SJSA1 (cell line): ENCODE results near the gene SIX5. TPM values are rescaled to one million over a fixed set of nuclear protein-coding genes. Genes with fewer than 3 reads are reported as not detected.
"Not testable (repeated sequence)": the region's sequence is repeated elsewhere in the genome, so short reads cannot be mapped to it uniquely, and the experiment has no call there.

Source experiments
- DNase-seq, 2 experiments: peaks; one replicate each; pipeline ENCODE4 v3.0.0-alpha.2; 2015 to 2020; ENCODE audit warnings: low spot score in 2 of 2, low read depth in 1 of 2
- H3K27ac ChIP-seq: fragments of 250-450 bp; sonication (Bioruptor Pico); 2 replicates; pipeline ENCODE4 v1.5.1; 2020; ENCODE audit warnings: mild to moderate bottlenecking, moderate library complexity
- H3K27me3 ChIP-seq: fragments of 250-450 bp; sonication (Bioruptor Pico); replicated peaks from 2 replicates; pipeline ENCODE4 v1.5.1; 2020; ENCODE audit warnings: mild to moderate bottlenecking, moderate library complexity
- H3K36me3 ChIP-seq: fragments of 250-450 bp; sonication (Bioruptor Pico); 2 replicates; pipeline ENCODE4 v1.5.1; 2020; ENCODE audit warnings: mild to moderate bottlenecking
- H3K4me1 ChIP-seq: fragments of 250-450 bp; sonication (Bioruptor Pico); replicated peaks from 2 replicates; pipeline ENCODE4 v1.6.1; 2021; ENCODE audit warnings: mild to moderate bottlenecking
- H3K4me3 ChIP-seq: fragments of 250-450 bp; sonication (Bioruptor Pico); 2 replicates; pipeline ENCODE4 v1.5.1; 2020; ENCODE audit warnings: mild to moderate bottlenecking
- H3K9me3 ChIP-seq: fragments of 250-450 bp; sonication (Bioruptor Pico); replicated peaks from 2 replicates; pipeline ENCODE4 v1.5.1; 2020; ENCODE audit warnings: mild to moderate bottlenecking
- total RNA-seq: library from RNA; depleted of rRNA; stranded (reverse); fragments of >200 nt; shearing (Covaris generic); gene quantifications from 2 replicates; pipeline ENCODE4 v1.2.3, GENCODE V29; 2014

Gene SIX5
- total RNA-seq, 1 experiment from 2014 or later, result 9.1 TPM

- Histone ChIP-seq H3K27me3 (no peaks in the 10 kb centered on the region), H3K9me3 (0 out of 2 replicates have a peak, but pooled peaks cover 2% of the 10 kb centered on the region), H3K36me3 (peaks cover 15% of the 10 kb centered on the region), H3K4me3 (no peak overlapping the region), H3K27ac (no peak overlapping the region), H3K4me1 (peaks cover 42% of the 10 kb centered on the region)
- no peak for DNase-seq
Observed at GRCh38 chr19:45766296-45766868, 2.7 kb downstream of the SIX5 start.

DNA sequence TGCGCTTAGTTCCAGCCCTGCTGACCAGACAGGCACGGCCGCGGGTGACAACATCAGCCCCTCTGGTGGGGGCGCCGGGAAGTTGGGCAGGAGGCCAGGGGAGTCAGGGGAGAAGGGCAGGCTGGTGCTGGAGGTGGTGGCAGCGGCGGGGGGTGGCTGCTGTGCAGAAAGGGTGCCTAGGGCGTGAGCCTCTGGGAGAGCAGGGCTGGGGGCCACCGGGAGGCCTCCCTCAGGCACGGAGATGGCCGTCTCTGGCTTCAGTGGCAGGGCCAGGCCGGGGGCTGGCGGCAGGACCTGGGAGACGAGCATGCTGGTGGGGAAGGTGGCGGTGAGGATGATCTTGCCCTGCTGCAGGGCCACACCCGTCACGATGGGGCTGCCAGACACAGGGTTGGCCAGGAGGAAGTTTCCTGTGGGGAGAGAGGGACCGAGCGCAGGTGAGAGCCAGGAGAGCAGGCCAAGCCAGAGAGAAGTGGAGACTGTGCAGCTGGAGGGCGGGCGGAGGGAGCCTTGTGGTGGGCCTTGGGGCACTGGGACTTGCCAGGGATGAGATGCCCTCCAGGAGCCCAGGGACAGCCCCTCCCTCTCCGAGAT lies 3.3 kb downstream of the SIX5 start:
- Histone ChIP-seq H3K4me3 (no peak overlapping the region), H3K9me3 (0 out of 2 replicates have a peak, but pooled peaks cover 2% of the 10 kb centered on the region), H3K27me3 (no peaks in the 10 kb centered on the region), H3K27ac (no peak overlapping the region), H3K4me1 (peaks cover 39% of the 10 kb centered on the region), H3K36me3 (peaks cover 9% of the 10 kb centered on the region)
- DNase-seq, result no peak

- H3K4me1 ChIP-seq, result peaks cover 33% of the 10 kb centered on the region
Observed at GRCh38 chr19:45764945-45765701, 3.9 kb downstream of the SIX5 start.

GRCh38 chr19:45764475-45764874 lies 4.6 kb downstream of the SIX5 start:
- Histone ChIP-seq H3K9me3 (0 out of 2 replicates have a peak, but pooled peaks cover 2% of the 10 kb centered on the region), H3K36me3 (peaks cover 8% of the 10 kb centered on the region; the same call in 1 of the 2 replicates), H3K27ac (no peak overlapping the region), H3K27me3 (no peaks in the 10 kb centered on the region), H3K4me3 (no peak overlapping the region), H3K4me1 (peaks cover 29% of the 10 kb centered on the region)
- no peak for DNase-seq

More at GRCh38 chr19:45764945-45765701, 3.9 kb downstream of the SIX5 start:
- no peak overlapping the region for H3K27ac ChIP-seq
- H3K27me3 ChIP-seq, result no peaks in the 10 kb centered on the region
- DNase-seq, result no peak
- peaks cover 8% of the 10 kb centered on the region; the same call in 1 of the 2 replicates for H3K36me3 ChIP-seq
- no peak overlapping the region for H3K4me3 ChIP-seq
- 0 out of 2 replicates have a peak, but pooled peaks cover 2% of the 10 kb centered on the region for H3K9me3 ChIP-seq

DNA sequence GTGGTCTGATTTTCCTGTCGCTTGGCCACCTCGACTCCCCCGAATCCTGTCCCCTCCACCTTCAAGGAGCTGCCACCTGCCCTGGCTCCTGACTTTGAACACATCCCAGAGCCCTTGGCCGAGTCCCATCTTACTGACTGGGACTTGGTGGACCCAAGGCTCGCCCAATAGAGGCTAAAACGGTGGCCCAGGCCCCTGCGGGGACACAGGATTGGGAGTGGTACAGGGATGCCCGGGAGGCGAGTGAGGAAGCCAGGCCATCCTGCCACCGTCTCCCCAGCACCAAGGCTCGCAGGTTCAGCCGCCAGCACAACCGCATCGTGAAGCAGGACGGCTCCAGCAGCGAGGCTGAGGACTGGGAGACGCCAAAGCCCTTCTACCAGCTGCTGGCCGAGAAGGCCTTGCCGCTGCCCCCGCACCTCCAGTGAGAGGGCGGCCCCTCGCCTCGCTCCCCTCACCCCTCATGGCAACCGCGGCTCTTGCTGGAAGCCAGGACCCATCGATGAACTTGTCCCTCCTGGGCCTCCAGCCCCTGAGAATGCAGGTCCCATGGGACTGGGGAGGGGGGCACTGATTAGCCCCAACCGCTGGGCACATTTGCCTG lies 5.3 kb downstream of the SIX5 start:
- Histone ChIP-seq H3K4me3 (no peak overlapping the region), H3K4me1 (peaks cover 29% of the 10 kb centered on the region), H3K9me3 (0 out of 2 replicates have a peak, but pooled peaks cover 2% of the 10 kb centered on the region), H3K36me3 (peaks cover 8% of the 10 kb centered on the region; the same call in 1 of the 2 replicates), H3K27me3 (no peaks in the 10 kb centered on the region), H3K27ac (no peak overlapping the region)
- DNase-seq, result no peak

DNA sequence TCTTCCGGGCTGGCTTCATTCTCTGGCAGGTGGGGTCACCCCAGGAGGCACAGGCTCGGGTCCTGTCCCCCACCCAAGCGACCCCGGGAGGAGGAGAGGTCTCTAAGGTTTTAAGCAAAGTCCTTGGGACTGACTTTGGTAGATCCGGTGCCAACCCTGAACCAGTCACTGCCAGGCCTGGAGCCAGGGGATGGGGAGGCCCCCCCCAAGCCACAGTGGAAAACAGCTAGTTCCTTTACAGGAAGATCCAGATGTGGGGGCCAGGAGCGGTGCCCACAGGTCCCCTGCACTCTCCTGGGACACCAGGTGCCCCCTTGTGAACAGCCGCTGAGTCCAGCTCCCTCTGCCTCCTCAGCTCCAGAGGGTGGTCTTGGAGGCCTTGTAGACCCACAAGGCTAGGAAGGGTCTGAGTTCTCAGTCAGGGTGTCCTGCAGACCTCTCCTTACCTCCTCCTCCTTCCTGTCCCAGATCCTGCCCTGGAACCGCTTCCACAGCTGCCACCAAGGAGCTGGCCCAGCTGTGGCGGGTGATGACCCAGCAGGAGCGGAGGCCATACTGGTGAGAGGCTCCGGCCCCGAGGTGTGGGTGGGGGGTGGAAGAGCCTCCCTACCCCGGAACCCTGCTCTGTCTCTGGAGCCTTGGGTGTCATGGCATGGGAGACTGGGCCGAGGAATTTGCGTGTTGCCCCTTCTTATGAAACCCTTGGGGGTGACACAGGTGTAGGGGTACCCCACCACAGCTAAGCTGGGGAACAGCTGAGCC lies 6.0 kb downstream of the SIX5 start:
- peaks cover 26% of the 10 kb centered on the region for H3K4me1 ChIP-seq
- H3K36me3 ChIP-seq, result peaks cover 8% of the 10 kb centered on the region; the same call in 1 of the 2 replicates
- H3K4me3 ChIP-seq, result no peak overlapping the region
- H3K27me3 ChIP-seq, result no peaks in the 10 kb centered on the region
- no peak overlapping the region for H3K27ac ChIP-seq
- no peaks in the 10 kb centered on the region for H3K9me3 ChIP-seq
- DNase-seq, result no peak

DNA sequence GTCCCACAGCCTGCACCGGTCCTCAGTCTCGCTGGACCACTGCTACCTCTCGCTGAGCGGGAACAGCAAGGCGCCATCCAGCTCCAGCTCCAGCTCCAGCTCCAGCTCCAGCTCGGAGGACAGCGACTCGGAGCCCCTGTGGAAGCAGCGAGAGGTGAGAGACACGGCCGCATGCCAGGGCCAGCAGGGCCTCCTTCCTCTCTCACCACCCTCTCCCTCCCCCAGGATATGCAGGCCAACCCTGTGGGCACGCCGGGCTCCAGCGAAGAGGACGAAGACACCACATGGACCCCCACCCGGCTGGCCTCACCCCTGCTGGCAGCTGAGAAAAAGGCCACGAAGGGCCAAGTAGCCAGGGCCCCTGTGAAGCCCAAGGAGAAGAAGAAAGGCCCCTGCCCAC lies 7.3 kb downstream of the SIX5 start:
- Histone ChIP-seq H3K27ac (no peak overlapping the region), H3K4me1 (peaks cover 12% of the 10 kb centered on the region), H3K27me3 (no peaks in the 10 kb centered on the region), H3K36me3 (peaks cover 5% of the 10 kb centered on the region; the same call in 1 of the 2 replicates), H3K4me3 (no peak overlapping the region), H3K9me3 (no peaks in the 10 kb centered on the region)
- DNase-seq, result no peak

DNA sequence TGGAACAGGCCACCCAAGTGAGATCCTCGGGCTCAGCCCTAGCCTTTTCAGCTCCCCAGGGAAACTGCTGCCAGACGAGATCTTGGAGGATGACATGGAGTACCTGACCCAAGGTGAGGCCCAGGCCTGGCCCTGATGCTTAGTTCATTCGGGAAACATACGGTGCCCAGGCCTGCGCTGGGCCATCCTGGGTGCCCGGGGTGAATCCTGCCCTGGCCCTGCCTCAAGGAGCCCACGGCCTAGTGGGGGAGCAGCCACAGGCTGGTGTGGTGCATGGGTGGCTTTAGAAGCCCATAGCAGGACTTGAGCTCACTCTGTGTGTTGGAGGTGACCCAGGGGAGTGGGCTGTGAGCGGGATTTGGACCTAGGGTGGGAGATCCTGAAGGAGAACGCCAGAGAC lies 10.1 kb downstream of the SIX5 start:
- H3K27me3 ChIP-seq, result no peaks in the 10 kb centered on the region
- peaks cover under 1% of the 10 kb centered on the region; the same call in 1 of the 2 replicates for H3K4me1 ChIP-seq
- no peak overlapping the region for H3K4me3 ChIP-seq
- no peak overlapping the region for H3K27ac ChIP-seq
- H3K9me3 ChIP-seq, result no peaks in the 10 kb centered on the region
- DNase-seq, result no peak
- H3K36me3 ChIP-seq, result no peaks in the 10 kb centered on the region

GRCh38 chr19:45757695-45758094 lies 11.4 kb downstream of the SIX5 start:
- Histone ChIP-seq H3K27ac (no peak overlapping the region), H3K36me3 (no peaks in the 10 kb centered on the region), H3K27me3 (no peaks in the 10 kb centered on the region), H3K9me3 (no peaks in the 10 kb centered on the region), H3K4me1 (no peaks in the 10 kb centered on the region), H3K4me3 (no peak overlapping the region)
- no peak for DNase-seq

DNA sequence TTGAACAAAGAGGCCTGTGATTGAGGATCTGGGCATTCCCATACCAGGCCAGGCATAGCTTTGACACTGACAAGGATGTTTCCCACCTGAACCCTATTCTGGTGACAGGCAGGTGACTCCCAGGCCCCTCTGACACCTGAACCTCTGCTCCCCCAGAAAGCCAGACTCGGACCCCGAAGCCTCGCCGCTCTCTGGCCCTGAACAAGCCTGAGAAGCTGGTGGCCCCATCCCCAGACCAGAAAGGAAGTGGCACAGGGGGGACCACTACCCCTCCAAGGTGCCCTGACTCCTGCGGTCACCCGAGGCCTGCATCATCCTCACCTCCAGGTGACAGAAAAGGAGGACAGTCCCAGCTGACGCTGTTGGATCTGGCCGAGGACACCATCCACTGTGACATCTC lies 14.7 kb downstream of the SIX5 start:
- H3K4me3 ChIP-seq, result no peak overlapping the region
- H3K9me3 ChIP-seq, result no peaks in the 10 kb centered on the region
- H3K4me1 ChIP-seq, result no peaks in the 10 kb centered on the region
- DNase-seq, result no peak
- no peak overlapping the region for H3K27ac ChIP-seq
- H3K27me3 ChIP-seq, result no peaks in the 10 kb centered on the region
- H3K36me3 ChIP-seq, result no peaks in the 10 kb centered on the region

- H3K36me3 ChIP-seq, result no peaks in the 10 kb centered on the region
- no peak overlapping the region for H3K4me3 ChIP-seq
- no peaks in the 10 kb centered on the region for H3K9me3 ChIP-seq
- H3K27me3 ChIP-seq, result no peaks in the 10 kb centered on the region
- H3K4me1 ChIP-seq, result no peaks in the 10 kb centered on the region
- DNase-seq, result no peak
- H3K27ac ChIP-seq, result no peak overlapping the region
Observed at GRCh38 chr19:45753548-45753947, 15.5 kb downstream of the SIX5 start.

GRCh38 chr19:45752639-45753038 lies 16.4 kb downstream of the SIX5 start:
- Histone ChIP-seq H3K27ac (no peak overlapping the region), H3K9me3 (no peaks in the 10 kb centered on the region), H3K27me3 (no peaks in the 10 kb centered on the region), H3K4me3 (no peak overlapping the region), H3K36me3 (no peaks in the 10 kb centered on the region), H3K4me1 (no peaks in the 10 kb centered on the region)
- no peak for DNase-seq

- not testable (repeated sequence) for DNase-seq, H3K36me3 ChIP-seq, H3K27ac ChIP-seq, H3K4me1 ChIP-seq, H3K4me3 ChIP-seq, H3K27me3 ChIP-seq, H3K9me3 ChIP-seq
Observed at GRCh38 chr19:45751483-45751882, 17.6 kb downstream of the SIX5 start.
